K562 (cell line): ENCODE results near the gene ASPRV1. TPM values are rescaled to one million over a fixed set of nuclear protein-coding genes. Genes with fewer than 3 reads are reported as not detected.
A peak's percentile ranks its signal among the peaks of the same experiment; 100 is the strongest.

Source experiments
- AFF4 ChIP-seq: sonication (generic); formaldehyde crosslinking; IDR thresholded peaks from 2 replicates; pipeline ENCODE4 v1.8.0; 2023; ENCODE audit warnings: mild to moderate bottlenecking, missing genetic modification reagents
- ATF3 ChIP-seq, 2 experiments: fragments of 450-650 bp in 1 of 2; sonication (generic) in 1 of 2; formaldehyde crosslinking in 1 of 2; IDR thresholded peaks in 1 of 2; conservative IDR thresholded peaks in 1 of 2; 2 replicates each; pipeline versions ENCODE4 v1.6.1 to v1.8.1; 2016 to 2023; ENCODE audit warnings: mild to moderate bottlenecking in 2 of 2, moderate library complexity in 2 of 2, inconsistent platforms in 1 of 2, missing genetic modification reagents in 1 of 2
- C11orf30 ChIP-seq: fragments of 450-650 bp; IDR thresholded peaks from 2 replicates; pipeline ENCODE4 v1.6.1; 2016; ENCODE audit warnings: low read depth, mild to moderate bottlenecking
- FOXK1 ChIP-seq: sonication (generic); formaldehyde crosslinking; IDR thresholded peaks from 2 replicates; pipeline ENCODE4 v1.8.0; 2022; ENCODE audit warnings: missing genetic modification reagents, mild to moderate bottlenecking, borderline replicate concordance
- GMEB1 ChIP-seq: fragments of 250-450 bp; sonication (Bioruptor Pico); IDR thresholded peaks from 2 replicates; pipeline ENCODE4 v1.4.0; 2020; ENCODE audit warnings: mild to moderate bottlenecking
- HCFC1 ChIP-seq: IDR thresholded peaks from 2 replicates; pipeline ENCODE4 v1.6.1; 2012; ENCODE audit warnings: low read depth, low read length, improper control_type of control experiment
- JUN ChIP-seq, 2 experiments: sonication (generic) in 1 of 2; formaldehyde crosslinking in 1 of 2; IDR thresholded peaks; 2 replicates each; pipeline versions ENCODE4 v1.6.1 to v1.8.0; 2012 to 2022; ENCODE audit warnings: borderline replicate concordance in 2 of 2, mild to moderate bottlenecking in 2 of 2, improper control_type of control experiment in 1 of 2, low read depth in 1 of 2, low read length in 1 of 2, missing genetic modification reagents in 1 of 2
- KAT7 ChIP-seq: sonication (generic); formaldehyde crosslinking; IDR thresholded peaks from 2 replicates; pipeline ENCODE4 v1.8.0; 2022; ENCODE audit warnings: missing genetic modification reagents, mild to moderate bottlenecking, borderline replicate concordance
- PKNOX1 ChIP-seq: fragments of 450-650 bp; IDR thresholded peaks from 2 replicates; pipeline ENCODE4 v1.6.1; 2016
- RBM22 ChIP-seq: fragments of 200-400 bp; formaldehyde crosslinking; IDR thresholded peaks from 2 replicates; pipeline ENCODE4 v1.6.1; 2018; ENCODE audit warnings: low read length, low read depth; ENCODE audit not compliant: poor library complexity, severe bottlenecking
- SIRT6 ChIP-seq: IDR thresholded peaks from one replicate; pipeline ENCODE4 v1.6.1; 2012; ENCODE audit warnings: low read depth, mild to moderate bottlenecking, control low read depth, inconsistent platforms, low read length, moderate library complexity
- TEAD4 ChIP-seq, 2 experiments: sonication (generic) in 1 of 2; formaldehyde crosslinking in 1 of 2; IDR thresholded peaks; 2 replicates each; pipeline versions ENCODE4 v1.6.1 to v1.8.0; 2012 to 2022; ENCODE audit warnings: borderline replicate concordance in 1 of 2, inconsistent platforms in 1 of 2, low read length in 1 of 2, mild to moderate bottlenecking in 1 of 2, missing genetic modification reagents in 1 of 2
- ZFX ChIP-seq: sonication (generic); formaldehyde crosslinking; IDR thresholded peaks from 2 replicates; pipeline ENCODE4 v1.8.0; 2022; ENCODE audit warnings: mild to moderate bottlenecking, missing genetic modification reagents, moderate library complexity
- ZNF140 ChIP-seq: fragments of 250-450 bp; sonication (Bioruptor Pico); IDR thresholded peaks from 2 replicates; pipeline ENCODE4 v1.8.0; 2021; ENCODE audit warnings: moderate library complexity, mild to moderate bottlenecking, inconsistent platforms
- ZNF431 ChIP-seq: sonication (generic); formaldehyde crosslinking; IDR thresholded peaks from 2 replicates; pipeline ENCODE4 v1.8.0; 2022; ENCODE audit warnings: mild to moderate bottlenecking, missing genetic modification reagents
- ZNF79 ChIP-seq: fragments of 250-450 bp; sonication (Bioruptor Pico); IDR thresholded peaks from 2 replicates; pipeline ENCODE4 v1.4.0; 2020; ENCODE audit warnings: low read depth, mild to moderate bottlenecking, moderate library complexity
- polyA plus RNA-seq, 8 experiments: library from polyadenylated mRNA; depleted of rRNA in 4 of 8; stranded (reverse) in 5 of 8; unstranded in 3 of 8; fragments of >200 nt; fragmentation: Nextera tagmentation in 2 of 8; fragmentation: Illumina TruSeq in 1 of 8; extraction: Ambion mirVana in 2 of 8; extraction: Trizol in 1 of 8; gene quantifications; 2 replicates each; pipeline versions ENCODE4 v1.2.1 to v1.2.3, GENCODE V29; 2011 to 2014; ENCODE audit warnings: inconsistent platforms in 1 of 8, missing spikeins in 1 of 8
- total RNA-seq, 7 experiments: library from RNA; depleted of rRNA in 6 of 7; stranded (reverse); fragments of >200 nt in 6 of 7; fragmentation: Illumina TruSeq in 2 of 7; extraction: Trizol in 2 of 7; gene quantifications; 2 replicates each; pipeline versions ENCODE4 v1.2.1 to v1.2.3, GENCODE V29; 2011 to 2021; ENCODE audit warnings: low replicate concordance in 1 of 7

Gene ASPRV1
- total and polyA plus RNA-seq, 9 of the 15 experiments (the other 6 are each of a cell fraction or from before 2014, with no cell fraction given), result 0.17 to 0.72 (median 0.47) TPM; not detected in 1

GRCh38 chr2:69946351-69947324 lies 14.8 kb downstream of the ASPRV1 start (continued):
- TF ChIP-seq AFF4 (CRISPR knock-in tag) (no peak), RBM22 (no peak), TEAD4 (IDR thresholded peaks at IDR 0.05; ENCODE audit: low read length) (peak; percentile 24; the same call in 1 of the 2 replicates), TEAD4 (CRISPR knock-in tag; IDR thresholded peaks at IDR 0.05; ENCODE audit: borderline replicate concordance) (no peak), KAT7 (CRISPR knock-in tag) (no peak), ZNF431 (no peak), GMEB1 (no peak), JUN (IDR thresholded peaks at IDR 0.05; ENCODE audit: borderline replicate concordance, low read depth, low read length) (peak; percentile 66; the same call in 1 of the 2 replicates), JUN (CRISPR knock-in tag; IDR thresholded peaks at IDR 0.05; ENCODE audit: borderline replicate concordance) (no peak), ZFX (CRISPR knock-in tag) (no peak), C11orf30 (peak; percentile 50; the same call in 1 of the 2 replicates), PKNOX1 (peak; percentile 24; the same call in 1 of the 2 replicates), ZNF79 (CRISPR knock-in tag) (no peak), ZNF140 (no peak), SIRT6 (no peak), HCFC1 (no peak), ATF3 (IDR thresholded peaks at IDR 0.05) (peak; percentile 64; the same call in 1 of the 2 replicates), ATF3 (CRISPR knock-in tag; conservative IDR thresholded peaks at IDR 0.05) (no peak), FOXK1 (CRISPR knock-in tag) (no peak)
